Endothelial cell of umbilical vein (primary cell): ENCODE measurements around the gene PHF2. TPM values are rescaled to one million over a fixed set of nuclear protein-coding genes. Genes with fewer than 3 reads are reported as not detected.

Source experiments
- BruUV-seq: library from RNA; stranded (reverse); fragments of 400-500 nt; replicated peaks from 2 replicates; lab custom pipeline; 2021; lab: Mats Ljungman, UMichigan
- CTCF ChIA-PET: fragments of 300-600, 350-600 bp; sonication (Branson Sonifier 250); formaldehyde crosslinking; loops from one replicate; lab custom pipeline; 2021; ENCODE audit warnings: antibody characterized with exemption, inconsistent platforms; lab: Charles Lee
- POLR2A ChIA-PET: fragments of 300-600, 350-600 bp; sonication (Branson Sonifier 250); formaldehyde crosslinking; loops from one replicate; lab custom pipeline; 2021; ENCODE audit warnings: antibody characterized with exemption, inconsistent platforms; lab: Charles Lee
- DNase-seq: peaks from one replicate; pipeline ENCODE4 v3.0.0-alpha.2; 2011; ENCODE audit warnings: low read depth, low spot score
- FAIRE-seq: peaks from 2 replicates; lab custom pipeline; 2011; peaks lifted over from hg19 to GRCh38; lab: Jason Lieb, UNC
- H2AFZ ChIP-seq: 2 replicates; pipeline ENCODE4 v1.6.0; 2012; ENCODE audit warnings: low read depth, low read length, control low read depth, inconsistent platforms
- H3K27ac ChIP-seq: 2 replicates; pipeline ENCODE4 v1.5.1; 2011; ENCODE audit warnings: low read depth, mild to moderate bottlenecking, control low read depth, low read length, moderate library complexity; ENCODE audit not compliant: insufficient read depth
- H3K27me3 ChIP-seq, 2 experiments: 2 replicates each; pipeline versions ENCODE4 v1.6.0 to v1.6.1; 2011; ENCODE audit warnings: low read length in 2 of 2, mixed read lengths in 1 of 2; ENCODE audit not compliant: control insufficient read depth in 2 of 2, insufficient read depth in 2 of 2
- H3K36me3 ChIP-seq, 2 experiments: 2 replicates in 1 of 2; 3 replicates in 1 of 2; pipeline ENCODE4 v1.5.1; 2011; ENCODE audit warnings: low read length in 2 of 2, mild to moderate bottlenecking in 1 of 2, moderate library complexity in 1 of 2; ENCODE audit not compliant: control insufficient read depth in 2 of 2, insufficient read depth in 2 of 2; ENCODE audit errors: extremely low read depth in 1 of 2
- H3K4me1 ChIP-seq: 3 replicates; pipeline ENCODE4 v1.5.1; 2011; ENCODE audit warnings: mild to moderate bottlenecking, low read length; ENCODE audit not compliant: control insufficient read depth, insufficient read depth; ENCODE audit errors: extremely low read depth
- H3K4me2 ChIP-seq: 2 replicates; pipeline ENCODE4 v1.6.1; 2011; ENCODE audit warnings: low read length, control low read depth, mixed read lengths; ENCODE audit not compliant: insufficient read depth
- H3K4me3 ChIP-seq, 3 experiments: fragments of 200-600 bp in 1 of 3; sonication (generic), shearing (Covaris generic) in 1 of 3; replicated peaks in 1 of 3; 2 replicates each; pipeline ENCODE4 v1.5.1; 2011 to 2016; ENCODE audit warnings: control low read depth in 3 of 3, low read length in 3 of 3, mild to moderate bottlenecking in 2 of 3, inconsistent platforms in 1 of 3, low read depth in 1 of 3, moderate library complexity in 1 of 3; ENCODE audit not compliant: insufficient read depth in 1 of 3
- H3K79me2 ChIP-seq: 2 replicates; pipeline ENCODE4 v1.6.0; 2012; ENCODE audit warnings: low read length, inconsistent platforms; ENCODE audit not compliant: control insufficient read depth, insufficient read depth
- H3K9ac ChIP-seq: replicated peaks from 2 replicates; pipeline ENCODE3; 2011; ENCODE audit warnings: low read length, control low read depth; ENCODE audit not compliant: insufficient read depth; ENCODE audit errors: extremely low read depth
- H3K9me1 ChIP-seq: replicated peaks from 3 replicates; pipeline ENCODE4 v1.6.0; 2011; ENCODE audit warnings: mild to moderate bottlenecking, low read length; ENCODE audit not compliant: control insufficient read depth, insufficient read depth; ENCODE audit errors: extremely low read depth
- H3K9me3 ChIP-seq: replicated peaks from 2 replicates; pipeline ENCODE4 v1.5.1; 2012; ENCODE audit warnings: low read length, inconsistent platforms; ENCODE audit not compliant: control insufficient read depth, insufficient read depth
- H4K20me1 ChIP-seq: replicated peaks from 2 replicates; pipeline ENCODE3; 2011; ENCODE audit warnings: mild to moderate bottlenecking, low read length; ENCODE audit not compliant: control insufficient read depth, insufficient read depth; ENCODE audit errors: extremely low read depth
- CTCF ChIP-seq, 2 donors: IDR thresholded peaks; 1 replicate in 1 of 2; 2 replicates in 1 of 2; pipeline ENCODE4 v1.5.1; 2011; ENCODE audit warnings: low read length in 2 of 2, mild to moderate bottlenecking in 2 of 2, moderate library complexity in 2 of 2, control low read depth in 1 of 2, inconsistent platforms in 1 of 2, low read depth in 1 of 2; ENCODE audit not compliant: insufficient read depth in 1 of 2; ENCODE audit errors: extremely low read depth in 1 of 2
- EZH2 ChIP-seq: IDR thresholded peaks from 2 replicates; pipeline ENCODE4 v1.6.1; 2012; ENCODE audit warnings: borderline replicate concordance, low read depth, mild to moderate bottlenecking, moderate library complexity, low read length, inconsistent platforms; ENCODE audit not compliant: severe bottlenecking
- FOS ChIP-seq: IDR thresholded peaks from 2 replicates; pipeline ENCODE4 v1.6.1; 2011; ENCODE audit warnings: mild to moderate bottlenecking, low read length, moderate library complexity, borderline replicate concordance; ENCODE audit not compliant: insufficient read depth
- POLR2AphosphoS5 ChIP-seq: IDR thresholded peaks from 2 replicates; pipeline ENCODE4 v1.6.1; 2012; ENCODE audit warnings: low read depth, mild to moderate bottlenecking, control low read depth, low read length, moderate library complexity; ENCODE audit not compliant: insufficient read depth
- dilution Hi-C: fragments of 300-500 bp; cut with MboI; formaldehyde crosslinking; loops from one replicate; pipeline ENCODE4 v1.15.0; 2019; ENCODE audit warnings: low sequenced_read_pairs; ENCODE audit not compliant: extremely low pct_ligation_motif_present
- intact Hi-C: fragments of 100-400 bp; cut with micrococcal nuclease; formaldehyde crosslinking; loops from one replicate; pipeline ENCODE4 v1.10.0; 2022
- polyA plus RNA-seq, 4 experiments: library from polyadenylated mRNA; depleted of rRNA in 3 of 4; stranded (reverse) in 3 of 4; unstranded in 1 of 4; fragments of >200 nt; gene quantifications; 2 replicates each; pipeline versions ENCODE4 v1.2.1 to v1.2.3, GENCODE V29; 2011 to 2012; ENCODE audit warnings: missing spikeins in 1 of 4
- total RNA-seq: library from RNA; stranded (reverse); gene quantifications from 2 replicates; pipeline ENCODE4 v1.2.3, GENCODE V29; 2021

The PHF2 gene
- total and polyA plus RNA-seq, 2 donors (not counting 3 experiments of a cell fraction or from before 2014, with no cell fraction given): 9.8 to 22.5 TPM

- FAIRE-seq: no peak
- Histone ChIP-seq H3K9me3 (no peaks in the 10 kb centered on the region), H2AFZ (peak overlapping the region; percentile 84), H3K4me2 (no peak overlapping the region), H3K4me1 (peaks cover 14% of the 10 kb centered on the region), H3K9ac (no peak overlapping the region), H3K27ac (peak overlapping the region; percentile 30), H3K36me3 (peaks cover 0 to 2% of the 10 kb centered on the region in 2 experiments), H3K79me2 (no peaks in the 10 kb centered on the region), H4K20me1 (no peaks in the 10 kb centered on the region), H3K27me3 (peaks cover 0 to 3% of the 10 kb centered on the region in 2 experiments), H3K4me3 (no peak overlapping the region), H3K9me1 (no peaks in the 10 kb centered on the region)
- no peak for DNase-seq
- ChIA-PET CTCF (interaction anchor here (0.9 to 8.8 kb wide), 5 partner anchors 11 to 529 kb away, joined by 3 to 154 read pairs (median 7); no protein-coding TSS in a partner anchor), POLR2A (no interaction called here)
- no TSS peak for BruUV-seq
- dilution Hi-C loops (no loop called here), intact Hi-C loops (loop anchor here (2.0 to 10.0 kb wide), 2 partner anchors 381 to 529 kb away; no protein-coding TSS in a partner anchor)
- no peak for TF ChIP-seq FOS
These were observed 107.9 kb downstream of the PHF2 start for GRCh38 chr9:93684161-93684765.

DNA sequence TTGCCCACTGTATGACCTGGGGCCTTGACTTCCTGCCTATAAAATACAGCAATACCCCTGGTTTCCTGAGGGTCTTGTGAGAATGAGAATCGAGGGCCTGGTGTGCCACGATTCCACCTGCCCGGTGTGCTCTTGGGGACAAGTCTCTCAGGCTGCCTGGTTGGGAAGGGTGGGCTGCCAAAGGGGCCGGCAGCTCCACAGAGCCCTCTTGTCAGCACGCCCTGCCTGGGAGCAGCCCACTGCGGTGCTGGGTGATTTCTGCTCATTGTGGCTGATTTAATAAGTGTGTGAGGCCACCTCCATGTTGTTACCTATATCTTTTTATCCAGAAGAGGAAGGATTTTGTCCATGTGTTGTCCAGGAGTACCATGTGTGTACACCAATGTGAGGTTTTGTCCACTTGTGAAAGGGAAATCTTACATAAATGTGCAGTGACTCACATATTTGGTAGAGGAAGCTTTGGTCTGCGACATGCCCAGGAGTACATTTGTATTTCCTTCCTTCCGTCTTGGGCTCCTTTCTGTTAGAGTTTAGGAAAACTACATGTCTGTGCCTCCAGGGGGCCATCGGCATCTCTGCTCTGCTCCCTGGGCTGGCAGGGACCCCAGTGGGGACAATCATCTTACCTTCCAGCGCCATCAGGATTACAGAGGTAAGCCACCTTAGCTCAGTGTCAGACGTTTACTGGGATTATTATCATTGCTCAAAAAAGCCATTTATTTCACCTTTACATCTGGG lies 108.6 kb downstream of the PHF2 start:
- H3K4me3 ChIP-seq: no peak overlapping the region
- no peaks in the 10 kb centered on the region for H3K9me1 ChIP-seq
- peak overlapping the region; percentile 84 for H2AFZ ChIP-seq
- ChIA-PET CTCF (interaction anchor here (0.9 to 8.8 kb wide), 5 partner anchors 11 to 528 kb away, joined by 3 to 154 read pairs (median 7); no protein-coding TSS in a partner anchor), POLR2A (no interaction called here)
- H3K27me3 ChIP-seq: peaks cover 0 to 3% of the 10 kb centered on the region in 2 experiments
- BruUV-seq: no TSS peak
- no peaks in the 10 kb centered on the region for H3K9me3 ChIP-seq
- no peaks in the 10 kb centered on the region for H3K36me3 ChIP-seq
- dilution Hi-C loops (no loop called here), intact Hi-C loops (loop anchor here (2.0 to 10.0 kb wide), 2 partner anchors 380 to 528 kb away; no protein-coding TSS in a partner anchor)
- no peaks in the 10 kb centered on the region for H3K79me2 ChIP-seq
- peaks cover 14% of the 10 kb centered on the region for H3K4me1 ChIP-seq
- TF ChIP-seq CTCF (IDR thresholded peaks at IDR 0.05; ENCODE audit: extremely low read depth in 1 of 2, insufficient read depth in 1 of 2, low read depth in 1 of 2, low read length in 2 of 2): peak; percentile 40 to 51
- TF ChIP-seq POLR2AphosphoS5: peak; percentile 39
- no peak for TF ChIP-seq EZH2
- H3K9ac ChIP-seq: peak overlapping the region; percentile 5
- peak overlapping the region; percentile 30 for H3K27ac ChIP-seq
- H3K4me2 ChIP-seq: peak overlapping the region; percentile 62
- H4K20me1 ChIP-seq: no peaks in the 10 kb centered on the region
- peak; percentile 95 for FAIRE-seq
- DNase-seq: peak; percentile 36
